ENCODE results near the gene PPP1R15A.
"Not testable (repeated sequence)": the region's sequence is repeated elsewhere in the genome, so short reads cannot be mapped to it uniquely, and the experiment has no call there.

Gene PPP1R15A

GRCh38 chr19:48841047-48841446, 31.2 kb upstream of the PPP1R15A start:
- no peak for DNase-seq (ENCODE audit: low read depth, low spot score)
- POLR2A ChIA-PET: no interaction called here
- no peak for TF ChIP-seq CTCF (IDR thresholded peaks at IDR 0.05; ENCODE audit: insufficient read depth, low read length, missing control alignments)
- H3K4me3 ChIP-seq (ENCODE audit: low read depth, low read length): no peak overlapping the region
- CTCF ChIA-PET: interaction anchor here (1.6 to 15.6 kb wide), 11 partner anchors 9 to 196 kb away, joined by 6 to 737 read pairs (median 30); partner anchors contain the start of genes BCAT2, CA11 and PPP1R15A

GRCh38 chr19:48841571-48841970, 30.6 kb upstream of the PPP1R15A start:
- POLR2A ChIA-PET: no interaction called here
- no peak for DNase-seq (ENCODE audit: low read depth, low spot score)
- CTCF ChIA-PET: interaction anchor here (1.0 to 15.6 kb wide), 27 partner anchors 10 to 199 kb away, joined by 3 to 737 read pairs (median 7); partner anchors contain the start of genes BCAT2, CA11, GYS1 and IZUMO1
- TF ChIP-seq CTCF (IDR thresholded peaks at IDR 0.05; ENCODE audit: insufficient read depth, low read length, missing control alignments): no peak
- H3K4me3 ChIP-seq (ENCODE audit: low read depth, low read length): no peak overlapping the region

GRCh38 chr19:48842789-48843162, 29.4 kb upstream of the PPP1R15A start:
- ChIA-PET CTCF (interaction anchor here (0.7 to 15.6 kb wide), 46 partner anchors 11 to 210 kb away, joined by 3 to 737 read pairs (median 5); partner anchors contain the start of genes BCAT2, CA11, DHDH and FTL), POLR2A (interaction anchor here (0.6 to 1.4 kb wide), 4 partner anchors 12 to 55 kb away, joined by 3 to 5 read pairs (median 3); no protein-coding TSS in a partner anchor)

GRCh38 chr19:48844472-48844871, 27.7 kb upstream of the PPP1R15A start:
- TF ChIP-seq CTCF (IDR thresholded peaks at IDR 0.05; ENCODE audit: insufficient read depth, low read length, missing control alignments): no peak
- ChIA-PET POLR2A (interaction anchor here (0.6 kb wide), 1 partner anchor 49 kb away, joined by 5 read pairs; no protein-coding TSS in a partner anchor), CTCF (interaction anchor here (0.7 to 15.6 kb wide), 14 partner anchors 8 to 199 kb away, joined by 3 to 737 read pairs (median 6); partner anchors contain the start of genes BCAT2, CA11, HSD17B14 and PLEKHA4)
- no peak for DNase-seq (ENCODE audit: low read depth, low spot score)
- no peak overlapping the region for H3K4me3 ChIP-seq (ENCODE audit: low read depth, low read length)

More at GRCh38 chr19:48842789-48843162, 29.4 kb upstream of the PPP1R15A start:
- DNase-seq (ENCODE audit: low read depth, low spot score): no peak
- TF ChIP-seq CTCF (IDR thresholded peaks at IDR 0.05; ENCODE audit: insufficient read depth, low read length, missing control alignments): peak; percentile 50
- H3K4me3 ChIP-seq (ENCODE audit: low read depth, low read length): no peak overlapping the region

GRCh38 chr19:48845384-48845783, 26.8 kb upstream of the PPP1R15A start:
- no peak overlapping the region for H3K4me3 ChIP-seq (ENCODE audit: low read depth, low read length)
- CTCF ChIA-PET: interaction anchor here (0.8 to 15.6 kb wide), 11 partner anchors 9 to 171 kb away, joined by 3 to 737 read pairs (median 14); partner anchors contain the start of genes BCAT2, HSD17B14 and PLEKHA4
- POLR2A ChIA-PET: interaction anchor here (0.6 kb wide), 1 partner anchor 114 kb away, joined by 4 read pairs; no protein-coding TSS in a partner anchor
- TF ChIP-seq CTCF (IDR thresholded peaks at IDR 0.05; ENCODE audit: insufficient read depth, low read length, missing control alignments): no peak
- no peak for DNase-seq (ENCODE audit: low read depth, low spot score)

GRCh38 chr19:48846659-48847058, 25.6 kb upstream of the PPP1R15A start:
- DNase-seq (ENCODE audit: low read depth, low spot score); H3K4me3 ChIP-seq (ENCODE audit: low read depth, low read length): not testable (repeated sequence)
- ChIA-PET CTCF (interaction anchor here (0.8 to 15.6 kb wide), 3 partner anchors 20 to 58 kb away, joined by 3 to 737 read pairs (median 4); no protein-coding TSS in a partner anchor), POLR2A (interaction anchor here (0.7 kb wide), 1 partner anchor 10 kb away, joined by 3 read pairs; no protein-coding TSS in a partner anchor)
